Stomach (tissue), 4 donors: Measurements from ENCODE around the gene PWWP2B.
A peak's percentile ranks its signal among the peaks of the same experiment; 100 is the strongest.

ENCODE experiments used
- CTCF ChIP-seq, 7 experiments: fragments of 450-650 bp in 4 of 7; fragments of 200-600 bp in 3 of 7; sonication (generic) in 3 of 7; IDR thresholded peaks; one replicate each; pipeline ENCODE4 v1.5.1; 2016 to 2019; ENCODE audit warnings: antibody characterized with exemption in 7 of 7, control low read depth in 2 of 7, mild to moderate bottlenecking in 1 of 7
- EP300 ChIP-seq: sonication (generic); formaldehyde crosslinking; IDR thresholded peaks from one replicate; pipeline ENCODE4 v1.6.1; 2017; ENCODE audit warnings: antibody characterized with exemption
- POLR2A ChIP-seq, 4 donors: fragments of 450-650 bp; IDR thresholded peaks; one replicate each; pipeline ENCODE4 v1.6.1; 2016; ENCODE audit warnings: antibody characterized with exemption in 4 of 4, control low read depth in 2 of 4, mild to moderate bottlenecking in 1 of 4, moderate library complexity in 1 of 4
- POLR2AphosphoS5 ChIP-seq, 3 donors: sonication (generic); formaldehyde crosslinking; IDR thresholded peaks; one replicate each; pipeline ENCODE4 v1.6.1; 2016; ENCODE audit warnings: antibody characterized with exemption in 3 of 3

- peak in 3 of 7 experiments; percentile 24 to 61 (median 36) for TF ChIP-seq CTCF (IDR thresholded peaks at IDR 0.05)
- no peak for TF ChIP-seq POLR2AphosphoS5 (IDR thresholded peaks at IDR 0.05)
- TF ChIP-seq POLR2A (IDR thresholded peaks at IDR 0.05) = no peak
- TF ChIP-seq EP300 = no peak
Measured at GRCh38 chr10:132396494-132397035, 435 bp upstream of the PWWP2B start.
